ENCODE results near the gene MYADM. TPM values are rescaled to one million over a fixed set of nuclear protein-coding genes. Genes with fewer than 3 reads are reported as not detected.

Gene MYADM
- total and polyA plus RNA-seq, 2 donors (not counting 1 experiment from before 2014, with no cell fraction given), result 18.5 to 172 TPM

- Mint-ChIP-seq H3K4me1 (peaks cover 23% of the 10 kb centered on the region), H3K27me3 (peaks cover 68% of the 10 kb centered on the region), H3K4me3 (no peak overlapping the region), H3K9me3 (ENCODE audit: insufficient read depth) (no peaks in the 10 kb centered on the region), H3K27ac (no peak overlapping the region)
- intact Hi-C loops (cut with micrococcal nuclease), result no loop called here
- H3K4me3 ChIP-seq (ENCODE audit: control extremely low read depth in 1 of 5, extremely low read depth in 1 of 5, insufficient read depth in 1 of 5, low read depth in 2 of 5, low read length in 4 of 5), result no peak overlapping the region
- H3K4me1 ChIP-seq (ENCODE audit: control insufficient read depth in 2 of 2, insufficient read depth in 2 of 2, low read length in 2 of 2), result peaks cover 25 to 30% of the 10 kb centered on the region in 2 donors
- peak; percentile 72 for DNase-seq
- WGBS (ENCODE audit: insufficient coverage), result 15% methylated on average over 45 of the region's 48 CpGs
- H3K9me3 ChIP-seq (ENCODE audit: control extremely low read depth in 1 of 3, control insufficient read depth in 2 of 3, insufficient read depth in 1 of 3, low read length in 2 of 3), result peaks cover 0 to 41% (median 0%) of the 10 kb centered on the region in 3 donors
- no peaks in the 10 kb centered on the region for H3K36me3 ChIP-seq (replicated peaks in 1 of 2; ENCODE audit: control extremely low read depth in 1 of 2, control insufficient read depth in 1 of 2, extremely low read depth in 1 of 2, insufficient read depth in 2 of 2, low read length in 1 of 2)
- H3K79me2 ChIP-seq (ENCODE audit: control insufficient read depth, insufficient read depth, low read length), result no peaks in the 10 kb centered on the region
- no peak overlapping the region for H3K27ac ChIP-seq (ENCODE audit: low read length in 2 of 2)
- peak overlapping the region; percentile 4 for H3K4me2 ChIP-seq (replicated peaks; ENCODE audit: low read depth, low read length, poor library complexity, severe bottlenecking)
- peak; percentile 66 for ATAC-seq (ENCODE audit: low read depth)
- no peaks in the 10 kb centered on the region for H4K20me1 ChIP-seq (ENCODE audit: control insufficient read depth, insufficient read depth, low read length, poor library complexity, severe bottlenecking)
- CTCF ChIA-PET, result interaction anchor here (0.5 kb wide), 1 partner anchor 20 kb away, joined by 3 read pairs; no protein-coding TSS in a partner anchor
- H3K9ac ChIP-seq (ENCODE audit: low read length), result no peak overlapping the region
- no peak overlapping the region for H2AFZ ChIP-seq (ENCODE audit: insufficient read depth, low read depth, low read length, poor library complexity, severe bottlenecking)
- peaks cover 0 to 50% (median 36%) of the 10 kb centered on the region in 4 experiments for H3K27me3 ChIP-seq (replicated peaks in 1 of 4; ENCODE audit: control extremely low read depth in 1 of 4, control insufficient read depth in 3 of 4, insufficient read depth in 4 of 4, low read length in 3 of 4)
- TF ChIP-seq EZH2 (IDR thresholded peaks at IDR 0.05; ENCODE audit: borderline replicate concordance, insufficient read depth, low read depth, low read length, poor library complexity, severe bottlenecking), result no peak
- TF ChIP-seq CTCF (IDR thresholded peaks at IDR 0.05), result peak; percentile 81
- POLR2A ChIA-PET, result interaction anchor here (0.5 kb wide), 1 partner anchor 209 kb away, joined by 3 read pairs; the partner anchor contains the start of genes PRPF31 and TFPT
Measured at GRCh38 chr19:53906211-53907192, 38.8 kb downstream of the MYADM start.

GRCh38 chr19:53907193-53907581, 39.5 kb downstream of the MYADM start:
- H2AFZ ChIP-seq (ENCODE audit: insufficient read depth, low read depth, low read length, poor library complexity, severe bottlenecking), result no peak overlapping the region
- H4K20me1 ChIP-seq (ENCODE audit: control insufficient read depth, insufficient read depth, low read length, poor library complexity, severe bottlenecking), result no peaks in the 10 kb centered on the region
- no peaks in the 10 kb centered on the region for H3K36me3 ChIP-seq (replicated peaks in 1 of 2; ENCODE audit: control extremely low read depth in 1 of 2, control insufficient read depth in 1 of 2, extremely low read depth in 1 of 2, insufficient read depth in 2 of 2, low read length in 1 of 2)
- no peak overlapping the region for H3K27ac ChIP-seq (ENCODE audit: low read length in 2 of 2)
- H3K4me3 ChIP-seq (ENCODE audit: control extremely low read depth in 1 of 5, extremely low read depth in 1 of 5, insufficient read depth in 1 of 5, low read depth in 2 of 5, low read length in 4 of 5), result no peak overlapping the region
- H3K9ac ChIP-seq (ENCODE audit: low read length), result no peak overlapping the region
- peaks cover 25 to 30% of the 10 kb centered on the region in 2 donors for H3K4me1 ChIP-seq (ENCODE audit: control insufficient read depth in 2 of 2, insufficient read depth in 2 of 2, low read length in 2 of 2)
- H3K27me3 ChIP-seq (replicated peaks in 1 of 4; ENCODE audit: control extremely low read depth in 1 of 4, control insufficient read depth in 3 of 4, insufficient read depth in 4 of 4, low read length in 3 of 4), result peaks cover 0 to 57% (median 39%) of the 10 kb centered on the region in 4 experiments
- Mint-ChIP-seq H3K4me3 (no peak overlapping the region), H3K4me1 (peaks cover 23% of the 10 kb centered on the region), H3K9me3 (ENCODE audit: insufficient read depth) (no peaks in the 10 kb centered on the region), H3K27ac (no peak overlapping the region), H3K27me3 (peaks cover 75% of the 10 kb centered on the region)
- ChIA-PET CTCF (no interaction called here), POLR2A (no interaction called here)
- ATAC-seq (ENCODE audit: low read depth), result no peak
- H3K9me3 ChIP-seq (ENCODE audit: control extremely low read depth in 1 of 3, control insufficient read depth in 2 of 3, insufficient read depth in 1 of 3, low read length in 2 of 3), result peaks cover 0 to 44% (median 0%) of the 10 kb centered on the region in 3 donors
- DNase-seq, result no peak
- TF ChIP-seq CTCF (IDR thresholded peaks at IDR 0.05) (no peak), EZH2 (IDR thresholded peaks at IDR 0.05; ENCODE audit: borderline replicate concordance, insufficient read depth, low read depth, low read length, poor library complexity, severe bottlenecking) (no peak)
- peak overlapping the region; percentile 4 for H3K4me2 ChIP-seq (replicated peaks; ENCODE audit: low read depth, low read length, poor library complexity, severe bottlenecking)
- H3K79me2 ChIP-seq (ENCODE audit: control insufficient read depth, insufficient read depth, low read length), result no peaks in the 10 kb centered on the region
- intact Hi-C loops (cut with micrococcal nuclease), result no loop called here
- WGBS (ENCODE audit: insufficient coverage), result 35% methylated on average over 10 of the region's 14 CpGs

Measured in B cell (primary cell).